GM12878 (cell line): ENCODE results near the gene TP53BP1. TPM values are rescaled to one million over a fixed set of nuclear protein-coding genes. Genes with fewer than 3 reads are reported as not detected.

Experiments
- ATAC-seq: fragments of 200-7000 bp; cut with Tn5 transposase; 3 replicates; pipeline ENCODE4 v1.9.1; 2020; ENCODE audit warnings: mild to moderate bottlenecking, moderate library complexity
- BruUV-seq: library from RNA; stranded (reverse); fragments of 400-500 nt; replicated peaks from 2 replicates; lab custom pipeline; 2021; lab: Mats Ljungman, UMichigan
- CTCF ChIA-PET: fragments of 300-600 bp; sonication (Branson Sonifier 250); formaldehyde crosslinking; extraction: SDS; loops from one replicate; lab custom pipeline; 2021; ENCODE audit warnings: inconsistent platforms; lab: Yijun Ruan, JAX
- POLR2A ChIA-PET: fragments of 350-600 bp; formaldehyde crosslinking; extraction: SDS; loops from one replicate; lab custom pipeline; 2021; ENCODE audit warnings: inconsistent platforms; lab: Charles Lee
- RAD21 ChIA-PET: fragments of 300-600 bp; sonication (Branson Sonifier 250); formaldehyde crosslinking; loops from one replicate; lab custom pipeline; 2023; ENCODE audit warnings: antibody characterized with exemption; ENCODE audit not compliant: unreplicated experiment; lab: Charles Lee
- SMC1A ChIA-PET: fragments of 300-600 bp; sonication (Branson Sonifier 250); formaldehyde crosslinking; loops from one replicate; lab custom pipeline; 2023; ENCODE audit not compliant: unreplicated experiment, uncharacterized antibody; lab: Charles Lee
- DNase-seq: peaks from one replicate; pipeline ENCODE4 v3.0.0-alpha.2; 2011; ENCODE audit warnings: low read depth, low spot score
- FAIRE-seq: peaks from 3 replicates; lab custom pipeline; 2011; peaks lifted over from hg19 to GRCh38; lab: Jason Lieb, UNC
- H2AFZ ChIP-seq: 2 replicates; pipeline ENCODE4 v1.6.0; 2011; ENCODE audit warnings: low read depth, low read length, control low read depth; ENCODE audit not compliant: control insufficient read depth
- H3K27ac ChIP-seq: 2 replicates; pipeline ENCODE4 v1.5.1; 2011; ENCODE audit warnings: control low read depth; ENCODE audit not compliant: control insufficient read depth, insufficient read depth
- H3K27me3 ChIP-seq, 2 experiments: replicated peaks in 1 of 2; 2 replicates each; pipeline versions ENCODE4 v1.6.0 to v1.6.1; 2011; ENCODE audit warnings: low read length in 1 of 2; ENCODE audit not compliant: control insufficient read depth in 2 of 2, insufficient read depth in 2 of 2
- H3K36me3 ChIP-seq, 2 experiments: 2 replicates each; pipeline ENCODE4 v1.5.1; 2011; ENCODE audit warnings: low read length in 1 of 2; ENCODE audit not compliant: control insufficient read depth in 2 of 2, insufficient read depth in 2 of 2
- H3K4me1 ChIP-seq: 2 replicates; pipeline ENCODE4 v1.6.1; 2011; ENCODE audit warnings: mild to moderate bottlenecking, low read length, moderate library complexity, mixed read lengths; ENCODE audit not compliant: control insufficient read depth, insufficient read depth
- H3K4me2 ChIP-seq: 2 replicates; pipeline ENCODE4 v1.6.0; 2011; ENCODE audit warnings: control low read depth; ENCODE audit not compliant: control insufficient read depth, insufficient read depth
- H3K4me3 ChIP-seq: fragments of 200-600 bp; sonication (generic); 2 replicates; pipeline ENCODE4 v1.5.1; 2016
- H3K79me2 ChIP-seq: 2 replicates; pipeline ENCODE4 v1.6.0; 2011; ENCODE audit warnings: low read length; ENCODE audit not compliant: control insufficient read depth, insufficient read depth
- H3K9ac ChIP-seq: 2 replicates; pipeline ENCODE4 v1.8.0; 2011; ENCODE audit warnings: low read length, control low read depth, mixed read lengths; ENCODE audit not compliant: control insufficient read depth, insufficient read depth
- H3K9me3 ChIP-seq: replicated peaks from 3 replicates; pipeline ENCODE4 v1.5.1; 2011; ENCODE audit warnings: mild to moderate bottlenecking, low read length; ENCODE audit not compliant: control insufficient read depth, insufficient read depth
- H4K20me1 ChIP-seq: 2 replicates; pipeline ENCODE4 v1.6.0; 2011; ENCODE audit not compliant: control insufficient read depth, insufficient read depth
- BCLAF1 ChIP-seq: fragments of 450-650 bp; IDR thresholded peaks from 2 replicates; pipeline ENCODE4 v1.6.1; 2017; ENCODE audit warnings: antibody characterized with exemption, mild to moderate bottlenecking, moderate library complexity
- CBX5 ChIP-seq: sonication (generic); IDR thresholded peaks from 2 replicates; pipeline ENCODE4 v1.6.1; 2016; ENCODE audit warnings: low read depth, moderate library complexity, mild to moderate bottlenecking, inconsistent platforms
- HDAC6 ChIP-seq: fragments of 200-600 bp; sonication (generic); IDR thresholded peaks from one replicate; pipeline ENCODE4 v1.8.0; 2017; ENCODE audit warnings: antibody characterized with exemption; ENCODE audit not compliant: unreplicated experiment
- RELA ChIP-seq: fragments of 450-650 bp; IDR thresholded peaks from 2 replicates; pipeline ENCODE4 v1.8.0; 2014; ENCODE audit warnings: borderline replicate concordance; ENCODE audit not compliant: partially characterized antibody
- RELB ChIP-seq: fragments of 450-650 bp; IDR thresholded peaks from 2 replicates; pipeline ENCODE4 v1.6.1; 2017; ENCODE audit warnings: low read depth, mild to moderate bottlenecking, moderate library complexity
- TCF3 ChIP-seq: IDR thresholded peaks from 2 replicates; pipeline ENCODE4 v1.6.1; 2012; ENCODE audit warnings: low read depth, mild to moderate bottlenecking, low read length, borderline replicate concordance; ENCODE audit not compliant: insufficient read depth
- ZNF24 ChIP-seq: fragments of 450-650 bp; IDR thresholded peaks from 2 replicates; pipeline ENCODE4 v1.6.1; 2017; ENCODE audit warnings: antibody characterized with exemption, mild to moderate bottlenecking
- WGBS: methylation state at CpG from one replicate; pipeline ENCODE4 v1.1.6; 2016; ENCODE audit warnings: low lambda C conversion rate; ENCODE audit not compliant: insufficient replicate concordance, insufficient coverage; ENCODE audit errors: missing lambda C conversion rate; 5-methylcytosine and 5-hydroxymethylcytosine counted together
- in situ Hi-C: fragments of 300-500 bp; cut with MboI; formaldehyde crosslinking; loops from 9 replicates; pipeline ENCODE4 v1.14.3; 2018; ENCODE audit warnings: mixed read lengths
- intact Hi-C: fragments of 100-400 bp; cut with micrococcal nuclease; formaldehyde crosslinking; loops from one replicate; pipeline ENCODE4 v1.14.2; 2022; ENCODE audit not compliant: unreplicated experiment
- polyA plus RNA-seq, 11 experiments: library from polyadenylated mRNA; depleted of rRNA in 4 of 11; unstranded in 6 of 11; stranded (reverse) in 5 of 11; fragments of >200 nt; fragmentation: Nextera tagmentation in 4 of 11; fragmentation: Illumina TruSeq in 1 of 11; extraction: Ambion mirVana in 4 of 11; extraction: Trizol in 1 of 11; gene quantifications; 1 replicate in 1 of 11; 2 replicates in 10 of 11; pipeline versions ENCODE4 v1.2.1 to v1.2.3, GENCODE V29; 2011 to 2016; ENCODE audit warnings: inconsistent platforms in 2 of 11, missing spikeins in 2 of 11, low read depth in 1 of 11
- total RNA-seq, 4 experiments: library from RNA; depleted of rRNA in 3 of 4; stranded (reverse); fragments of >200 nt in 3 of 4; fragmentation: Illumina TruSeq in 1 of 4; extraction: Trizol in 1 of 4; gene quantifications; 2 replicates each; pipeline versions ENCODE4 v1.2.1 to v1.2.3, GENCODE V29; 2013 to 2021
- TF ChIP-seq, protein P1 (sequence below): fragments of 450-650 bp; IDR thresholded peaks from 2 replicates; pipeline ENCODE4 v1.6.1; 2017; ENCODE audit warnings: mild to moderate bottlenecking, moderate library complexity
- TF ChIP-seq, protein P2 (sequence below): fragments of 450-650 bp; IDR thresholded peaks from 2 replicates; pipeline ENCODE4 v1.6.1; 2014; ENCODE audit warnings: mild to moderate bottlenecking
- TF ChIP-seq, protein P3 (sequence below): IDR thresholded peaks from 2 replicates; pipeline ENCODE4 v1.6.1; 2012; ENCODE audit warnings: low read length, inconsistent platforms

TP53BP1 gene
- total and polyA plus RNA-seq, 10 of the 15 experiments (the other 5 are each of a cell fraction or from before 2014, with no cell fraction given) = 6.2 to 50.2 (median 19.3) TPM

DNA sequence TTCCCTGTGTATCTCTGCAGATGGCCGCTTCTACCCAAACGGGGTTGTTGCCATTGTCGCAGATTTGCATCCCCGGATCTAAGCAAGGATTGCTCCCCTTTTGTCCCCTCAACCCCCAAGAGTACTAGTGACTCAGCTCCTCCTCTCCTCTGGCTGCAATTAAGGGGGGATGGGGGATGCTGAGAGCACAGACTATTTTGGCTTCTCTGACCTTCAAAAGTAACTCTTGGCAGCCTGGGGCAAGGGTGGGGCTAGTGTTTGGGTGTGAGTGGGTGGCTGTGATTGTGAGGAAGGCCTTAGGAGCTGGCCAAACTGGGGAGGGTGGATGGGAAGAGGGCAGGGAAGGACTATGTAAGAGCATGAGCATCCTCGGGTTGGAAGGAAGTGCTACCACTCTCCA, 23.2 kb upstream of the TP53BP1 start (continued):
- TF ChIP-seq, protein P1, sequence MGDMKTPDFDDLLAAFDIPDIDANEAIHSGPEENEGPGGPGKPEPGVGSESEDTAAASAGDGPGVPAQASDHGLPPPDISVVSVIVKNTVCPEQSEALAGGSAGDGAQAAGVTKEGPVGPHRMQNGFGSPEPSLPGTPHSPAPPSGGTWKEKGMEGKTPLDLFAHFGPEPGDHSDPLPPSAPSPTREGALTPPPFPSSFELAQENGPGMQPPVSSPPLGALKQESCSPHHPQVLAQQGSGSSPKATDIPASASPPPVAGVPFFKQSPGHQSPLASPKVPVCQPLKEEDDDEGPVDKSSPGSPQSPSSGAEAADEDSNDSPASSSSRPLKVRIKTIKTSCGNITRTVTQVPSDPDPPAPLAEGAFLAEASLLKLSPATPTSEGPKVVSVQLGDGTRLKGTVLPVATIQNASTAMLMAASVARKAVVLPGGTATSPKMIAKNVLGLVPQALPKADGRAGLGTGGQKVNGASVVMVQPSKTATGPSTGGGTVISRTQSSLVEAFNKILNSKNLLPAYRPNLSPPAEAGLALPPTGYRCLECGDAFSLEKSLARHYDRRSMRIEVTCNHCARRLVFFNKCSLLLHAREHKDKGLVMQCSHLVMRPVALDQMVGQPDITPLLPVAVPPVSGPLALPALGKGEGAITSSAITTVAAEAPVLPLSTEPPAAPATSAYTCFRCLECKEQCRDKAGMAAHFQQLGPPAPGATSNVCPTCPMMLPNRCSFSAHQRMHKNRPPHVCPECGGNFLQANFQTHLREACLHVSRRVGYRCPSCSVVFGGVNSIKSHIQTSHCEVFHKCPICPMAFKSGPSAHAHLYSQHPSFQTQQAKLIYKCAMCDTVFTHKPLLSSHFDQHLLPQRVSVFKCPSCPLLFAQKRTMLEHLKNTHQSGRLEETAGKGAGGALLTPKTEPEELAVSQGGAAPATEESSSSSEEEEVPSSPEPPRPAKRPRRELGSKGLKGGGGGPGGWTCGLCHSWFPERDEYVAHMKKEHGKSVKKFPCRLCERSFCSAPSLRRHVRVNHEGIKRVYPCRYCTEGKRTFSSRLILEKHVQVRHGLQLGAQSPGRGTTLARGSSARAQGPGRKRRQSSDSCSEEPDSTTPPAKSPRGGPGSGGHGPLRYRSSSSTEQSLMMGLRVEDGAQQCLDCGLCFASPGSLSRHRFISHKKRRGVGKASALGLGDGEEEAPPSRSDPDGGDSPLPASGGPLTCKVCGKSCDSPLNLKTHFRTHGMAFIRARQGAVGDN = no peak
- no peak for TF ChIP-seq RELA
- no peak for TF ChIP-seq CBX5
- TF ChIP-seq, protein P2, sequence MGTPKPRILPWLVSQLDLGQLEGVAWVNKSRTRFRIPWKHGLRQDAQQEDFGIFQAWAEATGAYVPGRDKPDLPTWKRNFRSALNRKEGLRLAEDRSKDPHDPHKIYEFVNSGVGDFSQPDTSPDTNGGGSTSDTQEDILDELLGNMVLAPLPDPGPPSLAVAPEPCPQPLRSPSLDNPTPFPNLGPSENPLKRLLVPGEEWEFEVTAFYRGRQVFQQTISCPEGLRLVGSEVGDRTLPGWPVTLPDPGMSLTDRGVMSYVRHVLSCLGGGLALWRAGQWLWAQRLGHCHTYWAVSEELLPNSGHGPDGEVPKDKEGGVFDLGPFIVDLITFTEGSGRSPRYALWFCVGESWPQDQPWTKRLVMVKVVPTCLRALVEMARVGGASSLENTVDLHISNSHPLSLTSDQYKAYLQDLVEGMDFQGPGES = no peak
- TF ChIP-seq, all 136 proteins: peak for 0

DNA sequence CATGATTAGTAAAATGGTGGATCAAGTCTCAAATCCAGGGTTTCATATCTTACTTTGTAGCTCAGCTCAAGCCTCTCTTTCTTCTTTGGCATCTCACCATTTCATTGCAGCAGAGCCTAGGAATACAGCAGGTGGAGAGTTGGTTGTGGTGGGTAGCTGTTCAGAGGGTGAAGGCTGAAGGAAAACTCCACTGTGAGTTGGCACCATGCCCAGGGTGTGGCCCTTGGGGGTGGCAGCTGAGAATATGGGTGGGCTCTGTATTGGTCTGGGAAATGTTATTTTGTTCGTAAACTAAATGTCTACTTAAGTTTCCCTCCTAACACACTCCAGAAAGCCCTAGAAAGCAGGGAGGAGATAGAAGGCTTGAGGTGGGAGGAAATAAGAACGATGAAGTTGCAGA, 22.8 kb upstream of the TP53BP1 start:
- FAIRE-seq = no peak
- in situ Hi-C loops = no loop called here
- peaks cover 6% of the 10 kb centered on the region for H3K4me1 ChIP-seq
- no peak for DNase-seq
- no peaks in the 10 kb centered on the region for H3K9me3 ChIP-seq
- H2AFZ ChIP-seq = no peak overlapping the region
- no peak overlapping the region for H3K4me3 ChIP-seq
- 21% methylated on average over 2 of the region's 2 CpGs for WGBS
- ChIA-PET SMC1A (interaction anchor here (1.9 to 3.9 kb wide), 3 partner anchors 31 to 144 kb away, joined by 6 to 26 read pairs (median 17); partner anchors contain the start of genes TUBGCP4 and ZSCAN29), RAD21 (interaction anchor here (0.9 to 2.6 kb wide), 3 partner anchors 27 to 140 kb away, joined by 3 to 29 read pairs (median 5); no protein-coding TSS in a partner anchor), CTCF (interaction anchor here (1.2 to 8.3 kb wide), 14 partner anchors 7 to 160 kb away, joined by 3 to 88 read pairs (median 14); partner anchors contain the start of genes TP53BP1, TUBGCP4 and ZSCAN29), POLR2A (no interaction called here)
- no peak for ATAC-seq
- no peaks in the 10 kb centered on the region for H4K20me1 ChIP-seq
- no peak overlapping the region for H3K9ac ChIP-seq
- peaks cover 13 to 15% of the 10 kb centered on the region in 2 experiments; a peak in 3 of 4 replicates for H3K27me3 ChIP-seq
- no peaks in the 10 kb centered on the region for H3K79me2 ChIP-seq
- H3K27ac ChIP-seq = no peak overlapping the region
- BruUV-seq = no TSS peak
- intact Hi-C loops = no loop called here
- H3K36me3 ChIP-seq = no peaks in the 10 kb centered on the region
- no peak overlapping the region for H3K4me2 ChIP-seq
- no peak for TF ChIP-seq RELB
- TF ChIP-seq ZNF24 = no peak
- TF ChIP-seq, protein P3, sequence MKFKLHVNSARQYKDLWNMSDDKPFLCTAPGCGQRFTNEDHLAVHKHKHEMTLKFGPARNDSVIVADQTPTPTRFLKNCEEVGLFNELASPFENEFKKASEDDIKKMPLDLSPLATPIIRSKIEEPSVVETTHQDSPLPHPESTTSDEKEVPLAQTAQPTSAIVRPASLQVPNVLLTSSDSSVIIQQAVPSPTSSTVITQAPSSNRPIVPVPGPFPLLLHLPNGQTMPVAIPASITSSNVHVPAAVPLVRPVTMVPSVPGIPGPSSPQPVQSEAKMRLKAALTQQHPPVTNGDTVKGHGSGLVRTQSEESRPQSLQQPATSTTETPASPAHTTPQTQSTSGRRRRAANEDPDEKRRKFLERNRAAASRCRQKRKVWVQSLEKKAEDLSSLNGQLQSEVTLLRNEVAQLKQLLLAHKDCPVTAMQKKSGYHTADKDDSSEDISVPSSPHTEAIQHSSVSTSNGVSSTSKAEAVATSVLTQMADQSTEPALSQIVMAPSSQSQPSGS = no peak
- no peak for TF ChIP-seq BCLAF1
- TF ChIP-seq HDAC6 = no peak
- no peak for TF ChIP-seq TCF3
